Measurements from ENCODE around the gene MPZL3. TPM values are rescaled to one million over a fixed set of nuclear protein-coding genes. Genes with fewer than 3 reads are reported as not detected.

MPZL3 gene
- total RNA-seq, 1 experiment from 2014 or later = 8.7 TPM

GRCh38 chr11:118219732-118220131 lies 32.4 kb downstream of the MPZL3 start:
- Histone ChIP-seq H3K79me2 (ENCODE audit: insufficient read depth, low read length) (no peaks in the 10 kb centered on the region), H3K9me2 (ENCODE audit: insufficient read depth) (no peaks in the 10 kb centered on the region), H3K4me3 (replicated peaks in 1 of 2; ENCODE audit: low read depth in 1 of 2, low read length in 2 of 2) (no peak overlapping the region), H2AFZ (ENCODE audit: low read depth, low read length, poor library complexity, severe bottlenecking) (no peak overlapping the region), H3K27ac (ENCODE audit: low read depth, low read length) (no peak overlapping the region), H3K4me1 (ENCODE audit: control insufficient read depth in 1 of 2, insufficient read depth in 2 of 2, low read length in 2 of 2) (no peaks in the 10 kb centered on the region), H3K27me3 (ENCODE audit: insufficient read depth, low read length) (no peaks in the 10 kb centered on the region; the same call in 1 of the 2 replicates), H3K9me3 (ENCODE audit: control insufficient read depth in 1 of 2, insufficient read depth in 1 of 2, low read depth in 1 of 2, low read length in 2 of 2) (no peaks in the 10 kb centered on the region), H3K4me2 (ENCODE audit: low read length) (no peak overlapping the region), H4K20me1 (ENCODE audit: insufficient read depth) (no peaks in the 10 kb centered on the region), H3K36me3 (ENCODE audit: control insufficient read depth in 1 of 2, insufficient read depth in 2 of 2, low read length in 2 of 2) (no peaks in the 10 kb centered on the region), H3K9ac (ENCODE audit: low read length) (no peak overlapping the region)
- ChIA-PET CTCF (no interaction called here), RAD21 (ENCODE audit: low non-redundant PET in 1 of 2, low total read pairs in 2 of 2, uncharacterized antibody in 2 of 2, unreplicated experiment in 2 of 2) (no interaction called here), POLR2A (no interaction called here)
- DNase-seq (ENCODE audit: low read depth, low spot score) (no peak), ATAC-seq (no peak)
- no TSS peak for BruUV-seq (replicated peaks)
- intact Hi-C loops (cut with micrococcal nuclease) = no loop called here
- TF ChIP-seq EZH2 (IDR thresholded peaks at IDR 0.05) (no peak), TCF7L2 (IDR thresholded peaks at IDR 0.05; ENCODE audit: borderline replicate concordance, extremely low read depth, insufficient read depth, insufficient read length) (no peak), CEBPB (IDR thresholded peaks at IDR 0.05; ENCODE audit: low read depth) (no peak), MAX (IDR thresholded peaks at IDR 0.05) (no peak), POLR2AphosphoS5 (IDR thresholded peaks at IDR 0.05; ENCODE audit: low read depth, low read length) (no peak), EGR1 (IDR thresholded peaks at IDR 0.05; ENCODE audit: low read depth) (no peak), FOSL1 (IDR thresholded peaks at IDR 0.05; ENCODE audit: low read depth) (no peak), RAD21 (IDR thresholded peaks at IDR 0.05; ENCODE audit: low read depth) (no peak), POLR2A (IDR thresholded peaks at IDR 0.05; ENCODE audit: borderline replicate concordance, extremely low read depth, insufficient read depth, insufficient read length) (no peak), ZBTB33 (IDR thresholded peaks at IDR 0.05; ENCODE audit: extremely low read depth, insufficient replicate concordance, low read length) (no peak), SIN3A (IDR thresholded peaks at IDR 0.05; ENCODE audit: low read depth) (no peak), ZNF274 (IDR thresholded peaks at IDR 0.05; ENCODE audit: low read depth, low read length) (no peak), ZFX (IDR thresholded peaks at IDR 0.05) (no peak), REST (IDR thresholded peaks at IDR 0.05; ENCODE audit: low read depth) (no peak), JUND (IDR thresholded peaks at IDR 0.05) (no peak)
